Thoracic aorta (tissue), 2 donors: Measurements from ENCODE around the gene HOXD8. TPM values are rescaled to one million over a fixed set of nuclear protein-coding genes. Genes with fewer than 3 reads are reported as not detected.

Source experiments
- ATAC-seq: fragments of 150-250 bp; one replicate; pipeline ENCODE4 v1.8.0; 2017; ENCODE audit warnings: low read depth; ENCODE audit not compliant: insufficient number of reproducible peaks, low FRiP score
- DNase-seq: peaks from one replicate; pipeline ENCODE4 v3.0.0-alpha.2; 2020; ENCODE audit warnings: low spot score
- H3K27ac ChIP-seq, 2 donors: fragments of 200-600 bp; sonication (generic); 1 replicate in 1 of 2; 2 replicates in 1 of 2; pipeline ENCODE4 v1.5.1; 2016; ENCODE audit warnings: mild to moderate bottlenecking in 2 of 2, moderate library complexity in 2 of 2
- H3K27me3 ChIP-seq: fragments of 200-600 bp; sonication (generic); replicated peaks from 2 replicates; pipeline ENCODE4 v1.6.0; 2016; ENCODE audit warnings: mild to moderate bottlenecking; ENCODE audit not compliant: insufficient read depth
- H3K36me3 ChIP-seq: fragments of 200-600 bp; sonication (generic); one replicate; pipeline ENCODE4 v1.5.1; 2016
- H3K4me1 ChIP-seq, 2 donors: fragments of 200-600 bp; sonication (generic); 1 replicate in 1 of 2; 2 replicates in 1 of 2; pipeline versions ENCODE4 v1.5.1 to v1.6.0; 2016; ENCODE audit warnings: low read depth in 2 of 2, mild to moderate bottlenecking in 1 of 2; ENCODE audit not compliant: control insufficient read depth in 1 of 2
- H3K4me3 ChIP-seq: fragments of 200-600 bp; sonication (generic); 2 replicates; pipeline ENCODE4 v1.5.1; 2016; ENCODE audit warnings: mild to moderate bottlenecking
- H3K9me3 ChIP-seq: fragments of 200-600 bp; sonication (generic); 2 replicates; pipeline ENCODE4 v1.5.1; 2016
- total RNA-seq, 2 donors: library from RNA; depleted of rRNA; stranded (reverse); fragments of >200 nt; gene quantifications; one replicate each; pipeline versions ENCODE4 v1.1.0 to v1.2.3, GENCODE V29; 2016
- TF ChIP-seq, protein P1 (sequence below): fragments of 200-600 bp; sonication (generic); IDR thresholded peaks from one replicate; pipeline ENCODE4 v1.5.1; 2019; ENCODE audit warnings: antibody characterized with exemption

HOXD8 gene
- total RNA-seq, 2 donors from 2014 or later, result 3.9 to 11.2 TPM

DNA sequence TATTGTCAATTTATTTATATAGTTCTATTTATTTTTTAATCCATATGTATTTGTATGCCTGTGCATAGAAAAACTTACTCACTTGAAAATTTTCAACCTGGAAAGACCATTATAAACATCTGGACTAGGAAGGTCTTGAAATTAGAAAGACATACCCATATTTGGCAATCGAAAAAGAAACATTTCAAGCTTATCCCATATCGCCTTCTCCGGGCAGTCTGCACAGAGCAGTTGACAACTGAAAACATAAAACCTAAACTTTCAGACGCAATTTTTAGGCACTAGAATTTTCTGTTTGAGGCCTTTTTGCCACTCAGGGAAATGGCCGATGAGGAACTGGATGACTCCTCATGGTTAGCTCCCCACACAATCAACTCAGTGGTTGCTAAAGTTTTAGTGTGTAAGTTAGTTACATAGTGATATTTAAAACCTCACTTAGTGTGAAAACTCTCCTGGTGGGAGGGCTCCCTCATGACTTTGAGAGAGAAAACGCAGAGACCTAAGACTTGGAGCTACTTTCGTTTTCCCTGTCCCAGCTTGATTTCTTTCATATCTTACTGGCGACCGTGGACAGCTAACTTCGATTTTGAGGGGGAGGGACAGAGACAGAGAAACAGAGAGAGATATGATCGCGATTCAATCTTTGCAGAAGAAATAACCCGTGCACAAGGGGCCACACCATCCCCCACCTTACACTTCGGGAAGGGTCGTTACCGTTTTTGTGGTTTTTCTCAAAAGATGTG is 33.1 kb upstream of the HOXD8 start:
- peaks cover 8 to 25% of the 10 kb centered on the region in 2 donors for H3K4me1 ChIP-seq
- no peaks in the 10 kb centered on the region for H3K36me3 ChIP-seq
- TF ChIP-seq, protein P1, sequence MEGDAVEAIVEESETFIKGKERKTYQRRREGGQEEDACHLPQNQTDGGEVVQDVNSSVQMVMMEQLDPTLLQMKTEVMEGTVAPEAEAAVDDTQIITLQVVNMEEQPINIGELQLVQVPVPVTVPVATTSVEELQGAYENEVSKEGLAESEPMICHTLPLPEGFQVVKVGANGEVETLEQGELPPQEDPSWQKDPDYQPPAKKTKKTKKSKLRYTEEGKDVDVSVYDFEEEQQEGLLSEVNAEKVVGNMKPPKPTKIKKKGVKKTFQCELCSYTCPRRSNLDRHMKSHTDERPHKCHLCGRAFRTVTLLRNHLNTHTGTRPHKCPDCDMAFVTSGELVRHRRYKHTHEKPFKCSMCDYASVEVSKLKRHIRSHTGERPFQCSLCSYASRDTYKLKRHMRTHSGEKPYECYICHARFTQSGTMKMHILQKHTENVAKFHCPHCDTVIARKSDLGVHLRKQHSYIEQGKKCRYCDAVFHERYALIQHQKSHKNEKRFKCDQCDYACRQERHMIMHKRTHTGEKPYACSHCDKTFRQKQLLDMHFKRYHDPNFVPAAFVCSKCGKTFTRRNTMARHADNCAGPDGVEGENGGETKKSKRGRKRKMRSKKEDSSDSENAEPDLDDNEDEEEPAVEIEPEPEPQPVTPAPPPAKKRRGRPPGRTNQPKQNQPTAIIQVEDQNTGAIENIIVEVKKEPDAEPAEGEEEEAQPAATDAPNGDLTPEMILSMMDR, result no peak
- no peak overlapping the region for H3K27ac ChIP-seq
- DNase-seq (no peak), ATAC-seq (no peak)
- peak overlapping the region; percentile 56 for H3K4me3 ChIP-seq
- no peaks in the 10 kb centered on the region for H3K9me3 ChIP-seq
- H3K27me3 ChIP-seq, result peaks cover 70% of the 10 kb centered on the region

DNA sequence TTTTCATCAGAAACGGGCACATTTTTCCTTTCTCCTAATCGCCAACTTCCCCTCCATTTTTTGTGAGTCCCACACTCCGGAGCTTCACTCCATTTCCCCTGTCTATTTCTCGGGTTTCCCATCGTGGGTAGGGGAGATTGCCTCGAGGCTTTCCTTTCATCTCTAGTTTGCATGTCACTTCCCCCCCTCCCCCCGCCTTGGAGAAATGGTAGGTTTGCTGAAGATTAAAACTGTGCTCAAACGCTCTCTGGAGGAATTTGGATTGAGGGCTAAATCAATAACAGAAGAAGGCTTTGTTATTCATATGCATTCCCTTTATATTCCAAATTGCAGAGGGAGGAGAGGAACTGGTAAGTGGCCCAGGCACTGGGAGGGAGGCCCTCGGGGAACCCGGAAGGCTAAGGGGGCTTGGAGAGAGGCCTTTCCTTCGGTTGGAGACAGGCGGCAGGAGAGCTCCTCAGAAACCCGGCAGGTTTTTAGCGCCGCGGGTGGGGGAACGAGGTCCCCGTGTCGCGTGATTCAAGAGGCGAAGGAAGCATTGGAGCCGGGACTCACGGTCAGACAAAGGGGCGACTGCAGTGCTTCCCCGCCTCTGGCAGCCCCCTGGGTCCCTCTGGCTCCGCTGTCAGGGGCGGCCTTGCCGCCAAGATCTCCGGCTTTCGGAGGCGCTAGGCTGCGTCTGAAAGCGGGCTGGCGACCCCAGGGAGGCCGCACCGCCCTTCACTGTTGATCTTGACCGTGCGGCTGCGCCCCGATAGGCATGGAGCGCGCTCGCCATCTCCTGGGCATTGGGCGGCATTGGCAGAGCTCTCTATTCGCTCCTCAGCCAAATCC is 32.3 kb upstream of the HOXD8 start:
- H3K4me1 ChIP-seq, result peaks cover 8 to 25% of the 10 kb centered on the region in 2 donors
- TF ChIP-seq, protein P1, result peak; percentile 79
- no peak overlapping the region for H3K27ac ChIP-seq
- no peaks in the 10 kb centered on the region for H3K36me3 ChIP-seq
- no peak for DNase-seq
- no peak for ATAC-seq
- H3K9me3 ChIP-seq, result no peaks in the 10 kb centered on the region
- H3K4me3 ChIP-seq, result peak overlapping the region; percentile 56
- H3K27me3 ChIP-seq, result peaks cover 75% of the 10 kb centered on the region

DNA sequence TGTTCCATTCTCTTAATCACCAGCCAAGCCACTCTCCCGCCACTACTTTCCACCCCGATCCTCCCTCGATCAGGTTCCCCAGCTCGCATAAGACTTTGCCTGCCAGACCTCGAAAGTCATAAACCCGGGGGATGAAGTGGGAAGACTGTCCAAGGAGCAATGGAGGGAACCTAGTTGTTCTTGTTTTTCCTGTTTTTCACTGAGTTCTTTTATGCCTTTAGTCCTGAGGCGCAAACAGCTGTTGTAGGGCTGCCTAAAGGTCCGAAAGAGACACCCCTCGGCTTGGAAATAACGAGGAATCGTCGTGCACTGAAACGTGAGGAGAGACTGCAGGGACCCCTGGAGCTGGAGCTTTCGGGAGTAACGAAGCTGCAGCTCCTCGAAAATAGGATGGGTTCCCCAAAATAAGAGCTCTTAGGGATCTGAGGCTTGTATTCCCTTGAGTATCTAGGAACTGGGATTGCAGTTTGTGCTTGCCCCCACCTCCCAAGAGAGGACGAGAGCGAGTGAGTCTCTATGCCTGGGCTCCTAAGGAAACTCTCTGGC is 31.6 kb upstream of the HOXD8 start:
- Histone ChIP-seq H3K9me3 (no peaks in the 10 kb centered on the region), H3K27ac (no peak overlapping the region), H3K27me3 (peaks cover 80% of the 10 kb centered on the region), H3K4me3 (peak overlapping the region; percentile 56), H3K4me1 (peaks cover 8 to 20% of the 10 kb centered on the region in 2 donors), H3K36me3 (no peaks in the 10 kb centered on the region)
- ATAC-seq (no peak), DNase-seq (no peak)
- TF ChIP-seq, protein P1, result no peak

DNA sequence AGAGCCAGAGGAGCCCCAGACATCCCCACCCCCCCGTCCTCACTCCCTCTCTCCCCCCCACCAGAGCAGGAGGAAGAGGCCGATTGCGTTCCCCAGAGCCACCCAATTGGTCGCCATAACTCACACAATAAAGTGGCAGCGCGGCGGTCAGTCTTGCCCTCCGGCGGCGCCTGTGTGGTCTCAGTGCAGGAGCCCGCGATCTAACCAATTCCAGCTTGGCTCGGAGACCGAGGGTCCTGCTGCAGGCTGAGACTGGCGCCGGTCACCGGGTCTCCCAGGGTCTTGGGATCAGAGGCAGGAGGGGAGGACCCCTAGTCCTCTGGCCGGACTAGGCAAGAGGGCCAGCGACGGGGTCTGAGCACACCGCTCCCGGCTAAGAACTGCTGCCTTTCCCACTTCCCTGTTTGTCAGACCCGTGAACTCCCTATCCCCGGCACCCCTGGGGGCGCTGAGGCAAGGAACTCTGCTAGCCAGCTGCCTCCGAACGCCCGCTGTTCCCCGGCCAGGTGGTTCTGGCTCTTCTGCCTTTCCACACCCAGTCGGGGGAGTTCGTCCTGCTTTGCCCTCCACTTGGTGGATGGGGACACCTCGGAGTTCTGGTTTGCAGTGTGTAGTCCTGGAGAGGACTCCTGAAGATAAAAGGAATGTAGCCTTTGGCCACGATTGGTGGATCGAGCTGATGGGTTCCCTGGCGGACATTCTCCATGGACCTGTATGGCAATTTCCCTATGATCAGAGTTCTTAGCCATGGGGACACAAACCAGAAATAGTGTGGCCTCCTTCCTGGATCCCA is 30.9 kb upstream of the HOXD8 start:
- H3K4me1 ChIP-seq, result peaks cover 5 to 13% of the 10 kb centered on the region in 2 donors
- peaks cover 77% of the 10 kb centered on the region for H3K27me3 ChIP-seq
- DNase-seq, result no peak
- no peak for ATAC-seq
- TF ChIP-seq, protein P1, result no peak
- no peak overlapping the region for H3K27ac ChIP-seq
- no peaks in the 10 kb centered on the region for H3K36me3 ChIP-seq
- no peak overlapping the region for H3K4me3 ChIP-seq
- H3K9me3 ChIP-seq, result no peaks in the 10 kb centered on the region
